ENCODE data around the gene YARS1.

DNA sequence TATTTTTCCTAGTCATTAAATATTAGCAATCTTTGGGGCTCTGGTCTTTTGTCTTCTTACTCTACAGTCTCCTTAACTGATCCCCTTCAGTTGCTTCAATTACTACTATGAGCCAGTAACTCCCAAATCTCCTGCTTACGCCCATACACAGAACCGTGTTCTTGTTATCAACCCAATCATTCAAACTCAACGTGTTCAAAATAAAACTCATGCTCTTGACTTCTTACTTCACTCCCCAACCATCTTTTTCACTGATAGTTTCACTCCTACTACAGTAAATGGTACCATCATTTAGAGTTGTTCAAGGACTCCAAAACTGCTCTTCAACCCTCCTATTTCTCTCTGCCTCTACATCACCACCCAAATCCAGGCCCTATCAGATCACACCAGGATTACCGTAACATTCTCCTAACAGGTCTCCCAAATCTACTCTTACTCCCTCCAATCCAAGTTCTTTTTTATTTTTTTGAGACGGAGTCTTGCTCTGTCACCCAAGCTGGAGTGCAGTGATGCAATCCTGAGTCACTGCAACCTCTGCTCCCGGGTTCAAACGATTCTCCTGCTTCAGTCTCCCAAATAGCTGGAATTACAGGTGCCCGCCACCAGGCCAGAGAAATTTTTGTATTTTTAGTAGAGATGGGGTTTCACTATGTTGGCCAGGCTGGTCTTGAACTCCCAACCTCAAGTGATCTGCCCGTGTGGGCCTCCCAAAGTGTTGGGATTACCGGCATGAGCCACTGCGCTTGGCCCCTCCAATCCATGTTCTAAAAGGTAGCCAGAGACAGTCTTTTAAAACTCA is 3.0 kb downstream of the YARS1 start:
- TF ChIP-seq, protein P1, sequence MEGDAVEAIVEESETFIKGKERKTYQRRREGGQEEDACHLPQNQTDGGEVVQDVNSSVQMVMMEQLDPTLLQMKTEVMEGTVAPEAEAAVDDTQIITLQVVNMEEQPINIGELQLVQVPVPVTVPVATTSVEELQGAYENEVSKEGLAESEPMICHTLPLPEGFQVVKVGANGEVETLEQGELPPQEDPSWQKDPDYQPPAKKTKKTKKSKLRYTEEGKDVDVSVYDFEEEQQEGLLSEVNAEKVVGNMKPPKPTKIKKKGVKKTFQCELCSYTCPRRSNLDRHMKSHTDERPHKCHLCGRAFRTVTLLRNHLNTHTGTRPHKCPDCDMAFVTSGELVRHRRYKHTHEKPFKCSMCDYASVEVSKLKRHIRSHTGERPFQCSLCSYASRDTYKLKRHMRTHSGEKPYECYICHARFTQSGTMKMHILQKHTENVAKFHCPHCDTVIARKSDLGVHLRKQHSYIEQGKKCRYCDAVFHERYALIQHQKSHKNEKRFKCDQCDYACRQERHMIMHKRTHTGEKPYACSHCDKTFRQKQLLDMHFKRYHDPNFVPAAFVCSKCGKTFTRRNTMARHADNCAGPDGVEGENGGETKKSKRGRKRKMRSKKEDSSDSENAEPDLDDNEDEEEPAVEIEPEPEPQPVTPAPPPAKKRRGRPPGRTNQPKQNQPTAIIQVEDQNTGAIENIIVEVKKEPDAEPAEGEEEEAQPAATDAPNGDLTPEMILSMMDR (IDR thresholded peaks at IDR 0.05 in 4 of 5, conservative IDR thresholded peaks at IDR 0.05 in 1 of 5), result peak in 1 of 5 experiments; percentile 11
- TF ChIP-seq POLR2A (IDR thresholded peaks at IDR 0.05), result no peak
